Panc1 (cell line): ENCODE measurements around the gene ANKRD34C.

Experiments used
- POLR2AphosphoS5 ChIP-seq: IDR thresholded peaks from 2 replicates; pipeline ENCODE4 v1.6.1; 2012; ENCODE audit warnings: mild to moderate bottlenecking, low read depth, low read length, moderate library complexity
- TF ChIP-seq, protein P1 (sequence below): fragments of 450-650 bp; IDR thresholded peaks from 2 replicates; pipeline ENCODE4 v1.5.1; 2017; ENCODE audit warnings: mild to moderate bottlenecking

DNA sequence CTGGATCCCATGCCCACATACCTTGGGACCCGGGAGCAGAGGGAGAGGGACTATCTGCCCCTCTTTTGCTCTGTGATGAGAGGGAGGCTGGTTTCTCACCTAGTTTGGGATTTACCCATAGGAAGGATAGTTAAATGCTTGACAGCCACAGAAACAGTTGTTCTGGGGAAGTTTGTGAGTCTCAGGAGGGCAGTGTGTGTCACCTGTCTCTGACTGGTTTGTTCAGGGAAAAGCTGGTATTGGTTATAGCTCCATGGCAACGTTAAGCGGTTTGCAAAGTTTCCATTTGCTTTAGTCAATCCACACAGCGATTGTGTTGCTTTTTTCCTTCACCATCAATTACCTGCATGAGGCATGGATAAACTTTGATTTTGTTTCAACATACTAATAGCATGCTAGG is 24.7 kb downstream of the ANKRD34C start:
- no peak for TF ChIP-seq POLR2AphosphoS5
- TF ChIP-seq, protein P1, sequence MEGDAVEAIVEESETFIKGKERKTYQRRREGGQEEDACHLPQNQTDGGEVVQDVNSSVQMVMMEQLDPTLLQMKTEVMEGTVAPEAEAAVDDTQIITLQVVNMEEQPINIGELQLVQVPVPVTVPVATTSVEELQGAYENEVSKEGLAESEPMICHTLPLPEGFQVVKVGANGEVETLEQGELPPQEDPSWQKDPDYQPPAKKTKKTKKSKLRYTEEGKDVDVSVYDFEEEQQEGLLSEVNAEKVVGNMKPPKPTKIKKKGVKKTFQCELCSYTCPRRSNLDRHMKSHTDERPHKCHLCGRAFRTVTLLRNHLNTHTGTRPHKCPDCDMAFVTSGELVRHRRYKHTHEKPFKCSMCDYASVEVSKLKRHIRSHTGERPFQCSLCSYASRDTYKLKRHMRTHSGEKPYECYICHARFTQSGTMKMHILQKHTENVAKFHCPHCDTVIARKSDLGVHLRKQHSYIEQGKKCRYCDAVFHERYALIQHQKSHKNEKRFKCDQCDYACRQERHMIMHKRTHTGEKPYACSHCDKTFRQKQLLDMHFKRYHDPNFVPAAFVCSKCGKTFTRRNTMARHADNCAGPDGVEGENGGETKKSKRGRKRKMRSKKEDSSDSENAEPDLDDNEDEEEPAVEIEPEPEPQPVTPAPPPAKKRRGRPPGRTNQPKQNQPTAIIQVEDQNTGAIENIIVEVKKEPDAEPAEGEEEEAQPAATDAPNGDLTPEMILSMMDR = no peak
